GM18526 (cell line): ENCODE measurements around the gene PPP2R2C.

Source experiments
- POLR2A ChIP-seq: IDR thresholded peaks from 3 replicates; pipeline ENCODE4 v1.6.1; 2011; ENCODE audit not compliant: insufficient read length; ENCODE audit errors: extremely low read depth

Gene PPP2R2C

GRCh38 chr4:6332042-6332668, 140.3 kb downstream of the PPP2R2C start:
- no peak for TF ChIP-seq POLR2A

GRCh38 chr4:6331468-6331867, 140.9 kb downstream of the PPP2R2C start:
- TF ChIP-seq POLR2A, result no peak

GRCh38 chr4:6331018-6331417, 141.4 kb downstream of the PPP2R2C start:
- no peak for TF ChIP-seq POLR2A

GRCh38 chr4:6330384-6330767, 142.0 kb downstream of the PPP2R2C start:
- no peak for TF ChIP-seq POLR2A

GRCh38 chr4:6329478-6330383, 142.7 kb downstream of the PPP2R2C start:
- no peak for TF ChIP-seq POLR2A

- TF ChIP-seq POLR2A, result no peak
Measured at GRCh38 chr4:6328526-6328925, 143.9 kb downstream of the PPP2R2C start.

- no peak for TF ChIP-seq POLR2A
Measured at GRCh38 chr4:6327220-6327917, 145.0 kb downstream of the PPP2R2C start.

- TF ChIP-seq POLR2A, result no peak
Measured at GRCh38 chr4:6326312-6327060, 145.9 kb downstream of the PPP2R2C start.

GRCh38 chr4:6325788-6326290, 146.6 kb downstream of the PPP2R2C start:
- no peak for TF ChIP-seq POLR2A

GRCh38 chr4:6324999-6325787, 147.2 kb downstream of the PPP2R2C start:
- TF ChIP-seq POLR2A, result no peak

- no peak for TF ChIP-seq POLR2A
Measured at GRCh38 chr4:6324461-6324998, 147.9 kb downstream of the PPP2R2C start.

- no peak for TF ChIP-seq POLR2A
Measured at GRCh38 chr4:6322761-6323566, 149.4 kb downstream of the PPP2R2C start.
